AG04450 (cell line): Measurements from ENCODE around the gene NINJ2. TPM values are rescaled to one million over a fixed set of nuclear protein-coding genes. Genes with fewer than 3 reads are reported as not detected.

Experiments used
- CTCF ChIA-PET: fragments of 300-600, 350-600 bp; formaldehyde crosslinking; extraction: SDS; loops from one replicate; lab custom pipeline; 2022; ENCODE audit warnings: antibody characterized with exemption, inconsistent platforms; lab: Charles Lee
- POLR2A ChIA-PET: fragments of 350-600 bp; formaldehyde crosslinking; extraction: SDS; loops from one replicate; lab custom pipeline; 2021; ENCODE audit warnings: antibody characterized with exemption, inconsistent platforms; lab: Yijun Ruan, JAX
- DNase-seq: peaks from one replicate; pipeline ENCODE4 v3.0.0-alpha.2; 2011; ENCODE audit warnings: low read depth, low spot score
- H3K27ac ChIP-seq: one replicate; pipeline ENCODE4 v1.5.1; 2012; ENCODE audit warnings: low read depth, low read length, control low read depth
- H3K27me3 ChIP-seq: one replicate; pipeline ENCODE4 v1.6.0; 2012; ENCODE audit warnings: low read length; ENCODE audit not compliant: control insufficient read depth, insufficient read depth
- H3K4me3 ChIP-seq: 2 replicates; pipeline ENCODE4 v1.5.1; 2011; ENCODE audit warnings: mild to moderate bottlenecking, low read depth, low read length, control low read depth
- H3K9me3 ChIP-seq: 2 replicates; pipeline ENCODE4 v1.5.1; 2012; ENCODE audit warnings: low read length; ENCODE audit not compliant: control insufficient read depth, insufficient read depth
- polyA plus RNA-seq: library from polyadenylated mRNA; depleted of rRNA; stranded (reverse); fragments of >200 nt; gene quantifications from 2 replicates; pipeline ENCODE4 v1.2.3, GENCODE V29; 2011
- TF ChIP-seq, protein P1 (sequence below): IDR thresholded peaks from 2 replicates; pipeline ENCODE4 v1.5.1; 2011; ENCODE audit warnings: low read depth, low read length, control low read depth, inconsistent platforms

Gene NINJ2
- polyA plus RNA-seq, 1 experiment: not detected

DNA sequence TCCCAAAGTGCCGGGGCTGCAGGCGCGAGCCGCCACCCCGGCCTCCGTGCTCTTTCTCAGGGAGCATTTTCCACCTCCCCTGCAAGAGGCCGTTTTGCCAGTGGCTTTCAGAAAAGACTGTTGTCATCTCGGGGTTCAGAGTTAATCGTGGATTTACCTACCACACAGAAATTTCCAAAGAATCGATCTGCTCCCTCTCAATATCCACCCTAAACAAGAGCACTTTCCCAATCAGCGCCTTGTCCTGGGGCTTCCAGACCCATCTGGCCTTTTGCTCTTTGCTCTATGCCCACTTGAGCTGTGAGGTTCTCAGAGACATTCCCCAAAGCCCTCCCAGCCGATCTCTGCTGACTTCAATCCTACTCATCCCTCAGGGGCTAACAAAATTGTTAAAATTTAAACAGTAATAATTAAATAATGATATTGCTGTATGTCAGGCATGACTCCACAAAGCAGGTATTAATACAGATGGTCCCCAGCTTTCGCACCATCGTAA lies 86.6 kb downstream of the NINJ2 start:
- no peaks in the 10 kb centered on the region; the same call in 1 of the 2 replicates for H3K9me3 ChIP-seq
- DNase-seq: no peak
- H3K4me3 ChIP-seq: no peak overlapping the region
- H3K27me3 ChIP-seq: peaks cover 7% of the 10 kb centered on the region
- no peak overlapping the region for H3K27ac ChIP-seq
- ChIA-PET CTCF (interaction anchor here (0.5 to 6.9 kb wide), 24 partner anchors 10 to 372 kb away, joined by 3 to 145 read pairs (median 3); partner anchors contain the start of genes RAD52 and WNK1), POLR2A (interaction anchor here (1.1 to 1.5 kb wide), 2 partner anchors 175 to 178 kb away, joined by 3 to 7 read pairs; partner anchors contain the start of gene WNK1)
- TF ChIP-seq, protein P1, sequence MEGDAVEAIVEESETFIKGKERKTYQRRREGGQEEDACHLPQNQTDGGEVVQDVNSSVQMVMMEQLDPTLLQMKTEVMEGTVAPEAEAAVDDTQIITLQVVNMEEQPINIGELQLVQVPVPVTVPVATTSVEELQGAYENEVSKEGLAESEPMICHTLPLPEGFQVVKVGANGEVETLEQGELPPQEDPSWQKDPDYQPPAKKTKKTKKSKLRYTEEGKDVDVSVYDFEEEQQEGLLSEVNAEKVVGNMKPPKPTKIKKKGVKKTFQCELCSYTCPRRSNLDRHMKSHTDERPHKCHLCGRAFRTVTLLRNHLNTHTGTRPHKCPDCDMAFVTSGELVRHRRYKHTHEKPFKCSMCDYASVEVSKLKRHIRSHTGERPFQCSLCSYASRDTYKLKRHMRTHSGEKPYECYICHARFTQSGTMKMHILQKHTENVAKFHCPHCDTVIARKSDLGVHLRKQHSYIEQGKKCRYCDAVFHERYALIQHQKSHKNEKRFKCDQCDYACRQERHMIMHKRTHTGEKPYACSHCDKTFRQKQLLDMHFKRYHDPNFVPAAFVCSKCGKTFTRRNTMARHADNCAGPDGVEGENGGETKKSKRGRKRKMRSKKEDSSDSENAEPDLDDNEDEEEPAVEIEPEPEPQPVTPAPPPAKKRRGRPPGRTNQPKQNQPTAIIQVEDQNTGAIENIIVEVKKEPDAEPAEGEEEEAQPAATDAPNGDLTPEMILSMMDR: no peak

DNA sequence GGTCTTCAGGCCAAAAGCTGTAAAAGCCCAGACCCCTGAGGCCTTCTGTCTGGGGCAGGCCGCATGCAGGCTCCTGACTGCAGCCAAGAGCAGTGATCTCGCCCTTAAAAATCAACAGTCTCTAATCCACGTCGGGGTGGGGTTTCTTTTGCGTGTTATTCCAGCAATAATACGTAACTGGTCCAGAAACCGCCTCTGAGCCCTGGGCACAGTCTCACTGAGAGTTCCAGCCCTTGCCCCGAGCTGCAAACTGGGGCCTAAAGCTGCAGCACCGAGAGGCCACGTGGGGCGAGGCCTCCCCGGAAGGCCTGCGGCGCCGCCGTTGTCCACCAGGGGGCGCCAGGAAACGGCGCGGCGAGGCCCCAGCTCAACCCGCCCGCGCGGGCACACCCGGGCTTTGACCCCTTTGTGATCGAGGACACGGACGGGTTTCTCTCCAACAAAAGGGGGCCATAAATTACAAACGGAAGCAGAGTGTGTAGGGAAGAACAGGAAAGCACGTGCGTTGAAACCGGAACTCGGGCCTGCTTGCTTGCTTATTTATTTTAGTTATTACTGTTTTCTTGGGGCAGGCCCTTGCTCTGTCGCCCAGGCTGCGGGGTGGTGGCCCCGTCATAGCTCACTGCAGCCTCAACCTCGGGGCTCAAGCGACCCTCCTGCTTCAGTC lies 87.2 kb downstream of the NINJ2 start:
- ChIA-PET POLR2A (interaction anchor here (1.1 to 1.5 kb wide), 2 partner anchors 176 to 178 kb away, joined by 3 to 7 read pairs; partner anchors contain the start of gene WNK1), CTCF (interaction anchor here (0.5 to 6.9 kb wide), 35 partner anchors 11 to 414 kb away, joined by 3 to 145 read pairs (median 3); partner anchors contain the start of genes RAD52 and WNK1)
- H3K4me3 ChIP-seq: peak overlapping the region; percentile 20; the same call in 1 of the 2 replicates
- peaks cover 6% of the 10 kb centered on the region for H3K27me3 ChIP-seq
- DNase-seq: no peak
- H3K9me3 ChIP-seq: no peaks in the 10 kb centered on the region; the same call in 1 of the 2 replicates
- H3K27ac ChIP-seq: no peak overlapping the region
- TF ChIP-seq, protein P1: peak; percentile 92

DNA sequence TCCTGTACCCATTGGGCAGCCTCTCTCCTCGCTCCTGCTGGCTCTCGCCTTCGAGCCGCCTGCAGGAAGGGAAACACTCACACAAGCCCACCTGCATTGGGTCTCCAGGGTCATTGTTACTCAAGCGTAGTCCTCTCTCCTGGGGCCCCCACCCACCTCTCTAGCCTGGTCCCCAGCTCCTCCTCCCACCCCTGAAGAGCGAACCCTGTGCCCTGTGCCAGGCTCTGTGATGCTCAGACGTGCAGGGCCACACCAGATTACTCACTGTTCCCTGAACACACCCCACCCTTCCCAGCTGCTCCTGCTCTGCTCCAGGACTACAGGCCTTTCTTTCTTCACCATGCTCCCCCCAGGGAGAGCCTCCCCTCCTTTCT lies 88.1 kb downstream of the NINJ2 start:
- no peaks in the 10 kb centered on the region for H3K27me3 ChIP-seq
- no peak for DNase-seq
- TF ChIP-seq, protein P1: no peak
- CTCF ChIA-PET: interaction anchor here (0.8 to 6.9 kb wide), 16 partner anchors 12 to 415 kb away, joined by 3 to 145 read pairs (median 4); partner anchors contain the start of genes RAD52 and WNK1
- no peak overlapping the region for H3K27ac ChIP-seq
- no peaks in the 10 kb centered on the region; the same call in 1 of the 2 replicates for H3K9me3 ChIP-seq
- no peak overlapping the region for H3K4me3 ChIP-seq
- POLR2A ChIA-PET: interaction anchor here (1.5 kb wide), 1 partner anchor 179 kb away, joined by 3 read pairs; no protein-coding TSS in a partner anchor

DNA sequence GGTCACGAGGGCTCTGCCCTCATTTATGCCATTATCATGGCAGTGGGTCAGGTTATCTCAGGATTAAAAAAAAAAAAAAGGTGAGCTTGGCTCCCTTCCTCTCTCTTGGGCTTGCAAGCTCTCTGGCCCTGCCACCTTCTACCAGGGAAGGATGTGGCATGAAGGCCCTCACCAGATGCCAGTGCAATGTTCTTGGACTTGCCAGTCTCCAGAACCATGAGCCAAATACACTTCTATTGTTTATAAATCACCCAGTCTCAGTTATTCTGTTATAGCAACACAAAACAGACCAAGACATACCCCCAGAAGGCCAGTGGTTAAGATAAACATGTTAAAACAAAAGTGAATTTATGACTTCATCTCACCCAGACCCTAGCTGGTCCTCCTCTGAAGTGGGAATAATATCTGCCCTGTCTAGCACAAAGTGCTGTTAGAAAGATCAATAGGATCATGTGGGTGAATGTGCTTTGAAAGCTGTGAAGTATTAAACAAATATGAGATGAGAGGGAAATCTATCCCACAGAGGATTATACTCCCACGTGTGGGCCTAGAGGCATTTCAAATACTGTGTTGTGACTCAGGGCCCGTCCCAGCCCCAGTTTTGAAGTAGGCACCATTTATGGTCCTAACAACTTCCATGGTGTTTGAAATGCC lies 88.6 kb downstream of the NINJ2 start:
- no peak for DNase-seq
- H3K4me3 ChIP-seq: no peak overlapping the region
- TF ChIP-seq, protein P1: no peak
- no peaks in the 10 kb centered on the region; the same call in 1 of the 2 replicates for H3K9me3 ChIP-seq
- no peaks in the 10 kb centered on the region for H3K27me3 ChIP-seq
- H3K27ac ChIP-seq: no peak overlapping the region
- POLR2A ChIA-PET: interaction anchor here (0.5 kb wide), 1 partner anchor 61 kb away, joined by 5 read pairs; no protein-coding TSS in a partner anchor
- CTCF ChIA-PET: interaction anchor here (0.6 to 6.9 kb wide), 5 partner anchors 166 to 1300 kb away, joined by 3 to 145 read pairs (median 3); partner anchors contain the start of gene WNK1
